ENCODE data around the gene UGP2.
A peak's percentile ranks its signal among the peaks of the same experiment; 100 is the strongest.

UGP2 gene

DNA sequence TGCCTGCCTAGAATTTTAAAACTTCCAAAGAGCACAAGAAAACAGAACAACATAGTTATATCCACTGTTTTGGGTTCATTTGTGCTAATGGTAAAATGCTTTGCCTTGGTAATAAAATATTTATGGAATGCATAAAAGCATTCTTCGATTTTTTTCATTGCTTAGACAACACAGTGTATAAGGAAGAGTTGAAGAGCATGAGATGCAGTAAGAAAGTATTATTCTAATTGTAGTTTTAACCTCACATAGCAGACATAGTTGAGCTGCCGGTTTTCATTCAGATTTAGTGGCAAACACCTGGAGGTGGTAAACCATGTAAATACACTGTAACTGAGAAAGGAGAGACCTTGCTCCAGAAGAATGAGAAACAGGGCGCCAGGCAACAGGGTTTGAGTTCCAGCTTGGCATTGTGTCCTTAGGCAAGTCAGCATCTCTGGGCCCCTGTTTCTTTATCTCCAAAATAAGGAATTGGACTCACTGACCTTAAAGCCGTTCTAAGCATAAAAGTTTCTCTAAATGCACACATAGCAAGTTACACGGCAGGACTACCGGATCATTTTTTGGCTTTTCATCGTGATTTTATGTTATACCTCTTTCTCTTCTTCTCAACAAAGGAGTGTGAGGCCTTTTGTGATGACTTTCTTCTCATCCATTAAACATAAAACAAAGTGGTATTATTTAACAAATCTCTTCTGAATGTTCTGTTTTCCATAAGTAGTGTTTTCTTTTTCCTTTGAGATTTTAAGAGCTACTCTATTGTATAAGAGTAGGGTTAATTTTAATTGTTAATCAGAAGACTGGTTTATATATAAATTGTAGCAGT is 7.9 kb downstream of the UGP2 start:
- H3K27ac Mint-ChIP-seq = peak overlapping the region in 1 of 2 donors; percentile 81
- peaks cover 0 to 9% of the 10 kb centered on the region in 2 donors for H3K9me3 Mint-ChIP-seq
- peaks cover 71% of the 10 kb centered on the region for H3K4me1 Mint-ChIP-seq
- no peak for ATAC-seq
- no peaks in the 10 kb centered on the region for H3K27me3 Mint-ChIP-seq
- DNase-seq = no peak
- H3K4me3 Mint-ChIP-seq = no peak overlapping the region

DNA sequence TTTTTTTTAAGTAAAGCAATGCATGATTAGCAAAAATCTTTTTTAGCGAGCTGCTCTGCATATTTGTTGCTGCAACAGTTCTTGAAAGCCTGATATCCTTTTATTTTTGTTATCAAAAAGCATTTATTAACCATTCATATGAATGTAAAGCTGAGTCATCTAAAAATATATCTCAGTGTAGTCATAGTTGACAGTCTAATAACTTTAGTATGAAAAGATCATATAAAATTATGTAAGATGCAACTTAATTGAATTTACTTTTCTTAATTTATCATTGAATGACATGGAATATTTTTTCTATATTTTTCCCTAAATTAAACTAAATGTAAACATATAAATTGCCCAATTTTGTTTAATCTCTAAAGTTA is 8.5 kb downstream of the UGP2 start:
- no peak for DNase-seq
- H3K27ac Mint-ChIP-seq = no peak overlapping the region
- no peak overlapping the region for H3K4me3 Mint-ChIP-seq
- H3K9me3 Mint-ChIP-seq = peaks cover 0 to 9% of the 10 kb centered on the region in 2 donors
- no peak for ATAC-seq
- peaks cover 69% of the 10 kb centered on the region for H3K4me1 Mint-ChIP-seq
- H3K27me3 Mint-ChIP-seq = no peaks in the 10 kb centered on the region

DNA sequence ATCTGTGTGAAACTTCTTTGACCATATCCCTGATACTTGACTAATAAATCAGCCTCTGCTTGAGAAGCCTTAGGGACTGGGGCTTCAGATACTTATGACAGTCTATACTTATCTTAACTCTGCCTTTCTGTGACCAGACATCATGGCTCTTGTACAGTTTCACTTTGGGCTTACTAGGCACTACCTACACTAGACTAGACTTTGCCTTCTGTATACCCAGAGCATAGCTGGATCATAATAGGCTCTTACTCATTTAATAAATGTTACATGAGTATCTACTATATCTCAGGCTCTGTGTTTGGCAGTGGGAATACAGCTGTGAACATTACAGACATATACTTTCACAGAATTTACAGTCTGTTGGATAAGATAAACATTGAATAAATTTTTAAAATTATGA is 9.0 kb downstream of the UGP2 start:
- peaks cover 68% of the 10 kb centered on the region for H3K4me1 Mint-ChIP-seq
- DNase-seq (no peak), ATAC-seq (peak; percentile 75)
- no peak overlapping the region for H3K27ac Mint-ChIP-seq
- H3K9me3 Mint-ChIP-seq = peaks cover 0 to 9% of the 10 kb centered on the region in 2 donors
- H3K4me3 Mint-ChIP-seq = no peak overlapping the region
- H3K27me3 Mint-ChIP-seq = no peaks in the 10 kb centered on the region

DNA sequence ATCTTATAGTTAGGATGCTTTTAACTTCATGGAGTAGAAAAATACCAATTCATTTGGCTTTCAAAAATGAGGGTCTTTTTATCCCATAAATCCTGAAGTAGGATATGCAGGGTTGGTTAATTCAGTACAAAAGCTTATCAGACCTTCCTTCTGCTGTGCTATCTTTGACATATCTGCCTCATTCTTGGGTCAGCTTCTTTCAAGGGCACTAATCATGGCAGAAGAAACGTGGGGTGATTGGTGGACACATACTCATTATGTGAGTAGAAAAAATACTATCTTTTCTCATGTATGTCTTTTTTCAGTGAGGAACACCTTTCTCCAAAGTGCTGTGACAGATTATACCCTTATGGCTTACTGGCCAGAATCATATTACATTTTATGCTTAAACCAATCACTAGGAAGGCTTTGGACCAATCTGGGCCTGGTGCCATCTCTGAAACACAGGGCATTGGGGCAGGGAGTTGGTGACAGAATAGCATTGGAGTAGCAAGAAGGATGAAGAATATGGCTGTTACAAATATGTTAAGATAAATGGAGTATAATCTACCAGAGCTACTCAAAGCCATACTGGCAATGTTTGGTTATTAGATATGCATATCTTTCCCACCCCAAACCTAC is 10.1 kb downstream of the UGP2 start:
- H3K27ac Mint-ChIP-seq = peak overlapping the region in 1 of 2 donors; percentile 69
- DNase-seq = no peak
- no peak overlapping the region for H3K4me3 Mint-ChIP-seq
- peaks cover 0 to 9% of the 10 kb centered on the region in 2 donors for H3K9me3 Mint-ChIP-seq
- no peaks in the 10 kb centered on the region for H3K27me3 Mint-ChIP-seq
- H3K4me1 Mint-ChIP-seq = peaks cover 68% of the 10 kb centered on the region
- no peak for ATAC-seq

DNA sequence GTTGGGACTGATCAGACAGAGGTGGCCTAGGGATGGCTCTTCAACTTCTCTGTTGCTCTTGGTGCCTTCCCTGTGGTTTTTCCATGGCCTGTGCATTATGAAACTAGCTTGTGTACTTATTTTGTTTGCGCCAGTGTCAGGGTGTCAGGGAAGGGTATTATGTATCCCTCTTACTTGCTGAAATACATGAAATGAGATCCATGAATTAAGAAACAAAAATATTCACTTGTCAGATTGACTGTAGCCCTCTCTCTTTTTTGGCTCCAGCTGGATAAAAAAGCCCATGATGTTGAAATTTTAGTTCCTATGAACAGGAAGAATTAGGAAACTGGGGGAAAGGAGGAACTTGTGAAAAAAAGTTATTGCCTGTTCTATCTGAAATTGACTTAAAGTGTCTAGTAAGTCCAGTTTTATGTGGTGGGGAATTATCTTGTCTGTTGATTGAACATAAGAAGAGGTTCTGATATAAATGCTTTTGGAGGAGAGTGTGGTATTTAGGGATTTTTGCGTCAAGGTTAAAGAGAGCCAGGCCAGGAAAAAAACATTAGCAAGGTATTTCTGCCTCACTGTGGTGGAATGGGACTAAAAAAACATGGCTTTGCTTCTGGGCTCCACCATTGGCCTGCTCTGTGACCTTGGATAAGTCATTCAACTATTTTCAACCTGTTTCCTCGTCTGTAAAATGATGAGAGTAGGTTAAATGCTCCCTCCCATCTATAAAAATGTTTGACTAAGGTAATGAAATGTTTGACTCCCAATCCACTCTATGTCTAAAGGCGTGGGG is 12.0 kb downstream of the UGP2 start:
- DNase-seq = no peak
- H3K27ac Mint-ChIP-seq = peak overlapping the region in 1 of 2 donors; percentile 13

DNA sequence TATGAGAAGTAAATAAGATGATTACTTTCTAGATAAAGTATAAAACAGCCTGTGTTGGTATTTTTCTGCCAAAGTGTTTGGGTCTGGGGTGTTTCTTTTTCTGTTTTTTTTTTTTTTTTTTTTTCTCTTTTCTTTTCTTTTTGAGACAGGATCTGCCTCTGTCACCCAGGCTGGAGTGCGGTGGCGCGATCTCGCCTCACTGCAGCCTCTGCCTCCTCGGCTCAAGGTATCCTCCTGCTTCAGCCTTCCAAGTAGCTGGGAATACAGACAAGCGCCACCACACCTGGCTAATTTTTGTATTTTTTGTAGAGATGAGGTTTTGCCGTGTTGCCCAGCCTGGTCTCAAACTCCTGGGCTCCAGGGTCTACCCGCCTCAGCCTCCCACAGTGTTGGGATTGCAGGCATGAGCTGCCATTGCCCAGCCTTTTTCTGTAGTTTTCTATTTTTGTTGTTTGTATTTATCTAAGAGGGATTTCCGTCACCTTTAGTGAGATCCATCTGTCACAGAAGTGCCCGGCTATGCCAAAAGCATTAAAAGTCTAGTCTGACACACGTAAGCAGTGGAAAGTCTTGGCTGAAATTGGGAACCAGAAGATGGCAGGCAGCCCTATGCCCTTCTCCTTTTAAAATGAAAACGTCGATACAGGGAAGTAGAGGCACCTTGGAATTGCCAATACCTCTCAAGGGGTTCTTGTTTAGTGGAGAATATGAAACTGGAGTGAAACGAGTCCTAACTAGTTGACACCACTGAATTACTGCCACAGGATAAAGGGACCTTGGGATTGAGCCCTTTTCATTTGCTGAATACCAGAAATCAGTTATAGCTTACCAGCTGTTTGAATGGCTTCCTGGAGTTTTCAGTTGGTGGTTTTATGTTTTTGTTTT is 14.0 kb downstream of the UGP2 start:
- Mint-ChIP-seq H3K4me1 (peaks cover 52% of the 10 kb centered on the region), H3K4me3 (peak overlapping the region; percentile 58 to 62), H3K27ac (peak overlapping the region in 1 of 2 donors; percentile 86), H3K9me3 (no peaks in the 10 kb centered on the region), H3K27me3 (no peaks in the 10 kb centered on the region)
- ATAC-seq (peak; percentile 7), DNase-seq (no peak)

More for the DNA sequence above, 12.0 kb downstream of the UGP2 start:
- no peak for ATAC-seq
- H3K4me1 Mint-ChIP-seq = peaks cover 62% of the 10 kb centered on the region
- no peaks in the 10 kb centered on the region for H3K9me3 Mint-ChIP-seq
- no peak overlapping the region for H3K4me3 Mint-ChIP-seq
- no peaks in the 10 kb centered on the region for H3K27me3 Mint-ChIP-seq

DNA sequence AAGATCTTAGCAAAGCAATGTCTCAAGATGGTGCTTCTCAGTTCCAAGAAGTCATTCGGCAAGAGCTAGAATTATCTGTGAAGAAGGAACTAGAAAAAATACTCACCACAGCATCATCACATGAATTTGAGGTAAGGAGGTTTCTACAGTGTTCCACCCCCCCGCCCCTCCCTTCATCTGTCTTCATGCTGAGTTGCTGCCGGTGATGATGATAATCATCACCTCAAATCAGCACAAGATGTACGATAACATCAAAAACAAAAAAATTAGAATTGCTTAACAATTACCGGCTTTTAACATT is 14.6 kb downstream of the UGP2 start:
- H3K4me1 Mint-ChIP-seq = peaks cover 54% of the 10 kb centered on the region
- no peaks in the 10 kb centered on the region for H3K27me3 Mint-ChIP-seq
- H3K27ac Mint-ChIP-seq = peak overlapping the region; percentile 81 to 86
- ATAC-seq (peak; percentile 91), DNase-seq (peak in 1 of 2 donors; percentile 10)
- no peaks in the 10 kb centered on the region for H3K9me3 Mint-ChIP-seq
- H3K4me3 Mint-ChIP-seq = peak overlapping the region; percentile 58 to 62

DNA sequence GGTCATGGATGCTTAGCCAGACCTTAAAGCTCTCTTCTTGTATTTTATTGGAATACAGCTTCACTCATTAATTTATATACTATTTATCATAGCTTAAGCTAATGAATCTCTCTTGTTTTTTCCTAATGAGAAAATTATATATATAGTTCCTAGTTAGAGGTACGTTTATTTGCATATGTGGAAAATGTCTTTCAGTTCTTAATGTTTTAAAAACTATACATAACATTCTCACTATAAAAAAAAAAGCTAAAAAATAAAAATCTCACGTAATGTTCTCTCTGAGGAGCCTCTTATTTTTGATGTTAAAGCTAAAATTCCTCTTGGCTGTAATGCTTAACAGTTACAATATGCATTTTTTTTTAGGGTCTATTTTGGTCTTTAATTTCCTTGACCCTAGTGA is 16.6 kb downstream of the UGP2 start:
- H3K4me3 Mint-ChIP-seq = no peak overlapping the region
- H3K4me1 Mint-ChIP-seq = peaks cover 44% of the 10 kb centered on the region
- no peaks in the 10 kb centered on the region for H3K9me3 Mint-ChIP-seq
- no peak overlapping the region for H3K27ac Mint-ChIP-seq
- H3K27me3 Mint-ChIP-seq = no peaks in the 10 kb centered on the region
- DNase-seq (no peak), ATAC-seq (no peak)

DNA sequence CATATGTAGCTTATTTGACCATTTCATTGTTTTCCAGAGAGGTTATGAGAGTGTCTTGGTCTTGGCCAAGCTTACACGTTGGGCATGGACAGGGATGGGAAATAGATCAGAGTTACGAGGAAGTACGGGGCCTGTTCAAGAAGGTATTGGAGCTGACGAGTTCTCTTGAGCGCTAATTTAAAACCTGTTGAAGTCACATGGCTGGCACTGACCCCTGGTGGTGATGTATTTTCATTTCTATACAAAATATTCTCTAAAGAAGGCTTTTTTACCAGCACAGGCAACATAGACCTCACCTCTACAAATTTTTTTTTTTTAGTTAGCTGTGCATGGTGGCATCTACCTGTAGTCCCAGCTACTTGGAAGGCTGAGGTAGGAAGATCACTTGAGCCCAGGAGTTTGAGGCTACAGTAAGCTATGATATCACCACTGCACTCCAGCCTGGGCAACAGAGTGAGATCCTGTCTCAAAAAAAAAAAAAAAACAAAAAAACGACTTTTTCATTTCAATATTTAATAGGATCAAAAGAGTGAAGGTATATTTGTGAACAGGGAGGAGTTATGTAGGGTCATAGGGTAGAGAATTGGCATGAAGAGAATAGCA is 19.6 kb downstream of the UGP2 start:
- ATAC-seq (peak; percentile 77), DNase-seq (peak; percentile 39)
- no peak overlapping the region for H3K4me3 Mint-ChIP-seq
- no peaks in the 10 kb centered on the region for H3K9me3 Mint-ChIP-seq
- no peaks in the 10 kb centered on the region for H3K27me3 Mint-ChIP-seq
- peaks cover 36% of the 10 kb centered on the region for H3K4me1 Mint-ChIP-seq
- H3K27ac Mint-ChIP-seq = peak overlapping the region in 1 of 2 donors; percentile 28

DNA sequence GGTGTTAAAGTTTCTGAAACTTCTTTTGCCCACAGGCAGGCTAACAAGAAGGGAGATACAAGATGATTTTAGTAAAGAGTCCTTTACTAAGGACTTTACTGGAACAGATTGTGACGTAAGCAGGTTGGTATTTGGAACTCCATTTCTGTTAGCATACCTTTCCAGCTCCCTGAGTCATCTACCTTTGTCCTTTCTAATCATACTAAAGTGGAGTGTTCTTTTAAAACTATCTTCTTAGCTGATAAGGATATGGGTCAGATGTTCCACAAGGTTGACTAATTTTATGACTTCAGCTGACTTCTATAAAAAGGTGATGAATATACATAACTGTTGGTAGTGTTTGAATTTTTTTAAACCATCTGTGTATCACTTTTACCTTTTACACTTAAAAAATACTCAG is 21.1 kb downstream of the UGP2 start:
- Mint-ChIP-seq H3K4me1 (peaks cover 36% of the 10 kb centered on the region), H3K27ac (no peak overlapping the region), H3K4me3 (no peak overlapping the region), H3K27me3 (no peaks in the 10 kb centered on the region), H3K9me3 (no peaks in the 10 kb centered on the region)
- DNase-seq (no peak), ATAC-seq (no peak)

DNA sequence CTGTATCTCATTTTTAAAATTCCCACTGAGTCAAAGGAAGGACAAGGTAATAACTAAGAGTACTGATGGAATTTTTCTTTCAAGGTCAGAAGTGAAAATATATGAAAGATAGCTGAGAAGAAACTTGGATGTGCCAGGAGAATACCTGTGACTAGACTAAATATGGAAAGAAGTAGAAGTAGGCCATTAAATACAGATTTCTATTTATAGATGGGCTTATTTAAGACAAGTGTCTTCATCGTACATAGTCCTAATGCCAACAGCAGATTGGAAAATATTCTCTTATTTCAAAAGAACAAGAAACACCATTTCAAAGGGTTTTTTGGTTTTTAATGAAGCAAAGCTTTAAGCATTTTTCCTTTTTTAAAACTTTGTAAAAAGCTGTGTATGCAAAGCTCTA is 22.0 kb downstream of the UGP2 start:
- DNase-seq = no peak
- Mint-ChIP-seq H3K27me3 (no peaks in the 10 kb centered on the region), H3K4me3 (no peak overlapping the region), H3K4me1 (peaks cover 36% of the 10 kb centered on the region), H3K9me3 (no peaks in the 10 kb centered on the region), H3K27ac (no peak overlapping the region)
- ATAC-seq = no peak

DNA sequence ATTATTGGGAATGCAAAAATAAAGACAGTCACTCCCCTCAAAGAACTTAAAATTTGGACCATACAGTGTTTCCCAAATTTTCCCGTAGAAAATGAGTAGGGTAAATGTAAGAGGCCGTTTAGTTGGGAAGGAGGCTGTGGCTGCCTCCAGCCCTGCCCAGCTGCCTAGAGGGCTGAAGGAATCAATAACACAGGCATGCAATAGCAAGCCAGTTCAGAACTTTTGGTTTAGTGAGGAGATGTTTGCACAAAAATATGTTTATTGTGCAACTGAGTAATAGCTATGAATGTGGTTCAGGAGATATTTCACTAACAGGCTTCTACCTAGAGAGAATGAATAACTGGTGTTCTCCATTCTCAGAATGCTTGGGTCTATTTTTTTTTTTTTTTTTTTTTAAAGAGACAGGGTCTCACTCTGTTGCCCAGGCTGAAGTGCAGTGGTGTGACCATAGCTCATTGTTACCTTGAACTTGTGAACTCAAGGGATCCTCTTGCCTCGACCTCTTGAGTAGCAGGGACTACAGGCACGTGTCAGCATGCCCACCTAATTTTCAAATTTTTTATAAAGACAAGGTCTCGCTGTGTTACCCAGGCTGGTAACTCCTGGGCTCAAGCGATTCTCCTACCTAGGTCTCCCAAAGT is 23.6 kb downstream of the UGP2 start:
- H3K4me1 Mint-ChIP-seq = peaks cover 36% of the 10 kb centered on the region
- ATAC-seq (no peak), DNase-seq (no peak)
- no peaks in the 10 kb centered on the region for H3K27me3 Mint-ChIP-seq
- no peak overlapping the region for H3K27ac Mint-ChIP-seq
- H3K4me3 Mint-ChIP-seq = no peak overlapping the region
- no peaks in the 10 kb centered on the region for H3K9me3 Mint-ChIP-seq

DNA sequence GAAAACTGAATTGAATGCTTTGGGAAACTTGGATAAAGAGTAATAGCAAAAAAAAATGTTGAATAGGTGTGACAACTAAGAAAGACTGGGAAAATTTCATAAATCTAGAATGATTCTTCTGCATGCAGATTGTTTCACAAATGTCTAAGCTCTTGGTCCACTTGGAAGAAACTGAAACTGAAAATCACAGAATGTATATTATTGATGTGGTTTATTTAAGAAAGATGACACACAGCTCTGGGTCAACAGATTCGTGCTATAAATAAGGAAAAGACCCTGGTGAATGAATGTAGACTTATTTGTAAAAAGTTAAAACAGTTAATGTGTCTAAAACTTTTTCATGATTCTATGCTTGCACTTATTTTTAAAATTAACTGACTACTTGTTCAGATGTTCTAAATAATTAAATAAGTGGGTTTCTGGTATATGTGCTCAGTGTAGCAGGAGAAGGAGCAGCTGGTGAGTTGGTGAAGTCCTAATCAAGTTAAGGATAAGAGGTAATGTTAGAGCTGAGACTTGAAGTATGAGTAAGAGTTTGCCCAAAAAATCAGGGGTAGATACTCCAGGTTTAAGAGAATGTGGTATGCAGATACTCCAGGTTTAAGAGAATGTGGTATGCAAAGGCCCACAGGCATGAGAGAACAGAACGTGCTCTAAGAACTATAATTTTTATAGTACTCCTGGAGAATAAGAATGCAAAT is 24.5 kb downstream of the UGP2 start:
- no peak overlapping the region for H3K27ac Mint-ChIP-seq
- peak overlapping the region in 1 of 2 donors; percentile 3 for H3K4me3 Mint-ChIP-seq
- H3K9me3 Mint-ChIP-seq = no peaks in the 10 kb centered on the region
- ATAC-seq (peak; percentile 71), DNase-seq (no peak)
- peaks cover 33% of the 10 kb centered on the region for H3K4me1 Mint-ChIP-seq
- H3K27me3 Mint-ChIP-seq = no peaks in the 10 kb centered on the region

DNA sequence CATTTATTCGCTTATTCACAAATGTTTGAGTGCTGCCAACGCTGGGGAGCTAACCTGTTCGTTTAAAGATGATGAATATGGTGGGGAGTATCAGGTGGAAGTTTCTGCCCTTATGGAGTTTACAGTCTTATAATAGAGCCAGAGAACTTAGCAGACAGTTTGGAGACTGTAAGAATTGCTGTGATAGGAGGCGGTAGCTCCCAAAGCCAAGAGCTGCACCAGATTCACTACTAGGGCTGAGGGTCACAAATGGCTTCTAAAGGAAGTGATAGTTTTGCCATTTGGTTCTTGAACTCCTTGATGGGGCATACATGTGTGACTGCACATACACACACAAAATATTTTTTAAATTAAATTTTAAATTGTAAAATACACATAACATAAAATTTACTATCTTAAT is 29.0 kb downstream of the UGP2 start:
- Mint-ChIP-seq H3K4me1 (peaks cover 29% of the 10 kb centered on the region), H3K9me3 (peaks cover 6 to 7% of the 10 kb centered on the region in 2 donors), H3K27ac (no peak overlapping the region), H3K27me3 (no peaks in the 10 kb centered on the region), H3K4me3 (no peak overlapping the region)
- DNase-seq (no peak), ATAC-seq (no peak)

Data from stimulated activated naive CD8-positive, alpha-beta T cell treated with anti-CD3 and anti-CD28 coated beads, Interleukin-15, amount 100 ng/mL, for 72 hours (primary cell).